ENCODE results near the gene MAJIN.

The MAJIN gene

DNA sequence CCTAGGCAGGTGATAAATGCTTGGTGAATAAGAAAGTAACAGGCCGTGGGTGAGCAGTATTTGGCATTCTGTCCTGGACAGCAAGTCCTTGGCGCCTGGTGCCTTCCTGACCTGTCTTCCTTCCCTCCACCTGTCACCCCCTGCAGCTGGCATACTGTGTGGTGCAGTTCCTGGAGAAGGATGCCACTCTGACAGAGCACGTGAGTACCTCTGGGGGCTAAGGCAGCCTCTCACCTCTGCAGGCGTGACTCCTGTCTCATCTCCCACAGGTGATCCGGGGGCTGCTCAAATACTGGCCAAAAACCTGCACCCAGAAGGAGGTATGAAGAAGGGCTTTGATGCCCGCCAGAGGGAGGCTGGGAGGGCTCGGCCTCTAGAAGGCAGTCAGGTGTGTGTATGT is 40.6 kb downstream of the MAJIN start:
- no peak for DNase-seq

DNA sequence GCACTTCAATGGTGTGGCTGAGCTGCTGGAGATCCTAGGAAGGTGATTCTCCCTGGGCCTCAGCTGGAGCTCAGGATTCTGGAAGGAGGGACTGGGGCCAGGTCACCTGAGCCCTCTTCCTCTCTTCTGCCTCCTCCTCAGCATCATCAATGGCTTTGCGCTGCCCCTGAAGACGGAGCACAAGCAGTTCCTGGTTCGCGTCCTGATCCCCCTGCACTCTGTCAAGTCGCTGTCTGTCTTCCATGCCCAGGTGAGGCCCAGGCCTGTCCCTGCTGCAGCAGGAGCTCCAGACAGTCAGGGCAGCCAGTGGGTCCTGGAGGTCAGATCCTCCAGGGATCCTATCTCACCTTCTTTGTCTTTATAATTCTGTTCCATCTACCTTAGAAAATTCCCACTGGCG is 41.6 kb downstream of the MAJIN start:
- no peak for DNase-seq

DNA sequence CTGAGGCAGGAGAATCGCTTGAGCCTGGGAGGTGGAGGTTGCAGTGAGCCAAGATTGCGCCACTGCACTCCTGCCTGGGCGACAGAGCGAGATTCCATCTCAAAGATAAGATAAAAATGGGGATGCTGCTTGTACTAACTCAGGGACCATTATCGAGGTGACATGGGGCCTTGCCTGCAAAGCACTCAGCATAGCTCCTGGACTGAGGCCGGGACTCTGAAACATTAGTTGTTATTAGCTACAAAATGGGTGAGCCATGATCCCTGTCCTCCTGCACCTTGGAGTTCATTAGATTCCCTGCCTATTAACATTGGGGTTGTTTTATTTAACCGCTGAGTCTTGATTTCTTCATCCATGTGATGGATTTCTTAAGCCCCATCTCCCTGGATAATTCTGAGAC is 42.3 kb downstream of the MAJIN start:
- DNase-seq, result no peak

DNA sequence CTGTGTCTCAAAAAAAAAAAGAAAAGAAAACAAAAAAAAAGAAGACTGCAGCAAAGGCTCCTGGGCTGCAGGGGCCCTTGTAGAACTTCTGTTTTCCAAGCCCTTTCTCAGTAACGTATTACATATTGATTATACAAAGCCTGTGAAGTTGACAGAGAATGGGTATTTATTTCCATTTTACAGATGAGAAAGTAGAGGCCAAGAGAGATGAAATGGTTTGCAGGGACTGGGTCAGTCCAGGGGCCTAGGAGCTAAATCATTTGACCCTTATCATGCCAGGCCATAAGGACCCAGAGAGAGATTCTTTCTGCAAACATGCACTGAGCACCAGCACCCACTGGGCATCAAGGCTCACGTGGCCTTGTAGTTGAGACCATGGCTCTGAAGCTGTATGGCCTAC is 43.0 kb downstream of the MAJIN start:
- no peak for DNase-seq

DNA sequence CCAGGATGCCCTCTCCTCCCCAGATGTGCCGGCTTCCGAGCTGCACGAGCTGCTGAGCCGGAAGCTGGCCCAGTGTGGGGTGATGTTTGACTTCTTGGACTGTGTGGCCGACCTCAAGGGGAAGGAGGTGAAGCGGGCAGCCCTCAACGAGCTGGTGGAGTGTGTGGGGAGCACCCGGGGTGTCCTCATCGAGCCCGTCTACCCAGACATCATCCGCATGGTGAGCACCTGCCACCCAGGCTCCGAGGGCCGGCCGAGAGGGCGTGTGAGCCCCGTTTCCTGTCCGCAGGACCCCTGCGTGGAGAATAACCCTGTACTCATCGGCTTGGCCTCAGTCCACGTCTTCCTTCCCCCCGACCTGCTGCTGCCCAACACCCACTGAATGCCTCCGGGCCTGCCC is 45.2 kb downstream of the MAJIN start:
- DNase-seq, result no peak

DNA sequence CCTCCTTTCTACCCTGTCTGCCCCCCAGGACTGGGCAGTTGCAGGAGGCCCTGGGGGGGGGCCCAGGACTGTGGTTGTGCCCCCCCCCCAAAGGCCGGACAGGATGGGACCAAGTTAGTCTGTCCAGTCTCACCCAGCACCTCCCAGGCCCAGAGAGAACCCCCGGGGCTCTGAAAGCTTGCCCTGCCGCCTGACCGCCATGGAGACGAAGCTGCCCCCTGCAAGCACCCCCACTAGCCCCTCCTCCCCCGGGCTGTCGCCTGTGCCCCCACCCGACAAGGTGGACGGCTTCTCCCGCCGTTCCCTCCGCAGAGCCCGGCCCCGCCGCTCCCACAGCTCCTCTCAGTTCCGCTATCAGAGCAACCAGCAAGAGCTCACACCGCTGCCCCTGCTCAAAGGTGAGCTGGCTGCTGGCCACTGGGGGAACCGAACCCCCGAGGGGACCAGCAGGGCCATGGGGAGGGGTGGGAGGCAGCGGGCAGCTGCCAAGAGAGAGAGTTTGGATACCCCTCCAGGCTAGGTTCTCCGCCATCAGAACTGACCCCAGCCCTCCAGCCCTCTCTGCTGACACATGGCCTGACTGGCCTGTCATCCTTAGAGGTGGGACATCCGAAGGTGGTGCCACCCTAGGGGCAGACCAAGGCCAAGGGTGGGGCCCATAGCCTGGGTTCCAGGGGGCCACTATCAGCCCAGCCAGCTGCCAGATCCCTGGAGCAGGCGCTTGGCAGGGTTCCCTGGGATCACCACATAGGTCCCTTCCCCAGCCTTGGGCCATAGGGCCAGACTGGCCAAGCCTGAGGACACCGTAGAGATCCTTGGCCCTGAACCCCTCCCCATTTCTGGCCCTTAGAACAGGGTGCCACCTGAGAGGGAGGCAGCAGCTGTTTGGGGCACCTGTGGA is 46.1 kb downstream of the MAJIN start:
- no peak for DNase-seq

DNA sequence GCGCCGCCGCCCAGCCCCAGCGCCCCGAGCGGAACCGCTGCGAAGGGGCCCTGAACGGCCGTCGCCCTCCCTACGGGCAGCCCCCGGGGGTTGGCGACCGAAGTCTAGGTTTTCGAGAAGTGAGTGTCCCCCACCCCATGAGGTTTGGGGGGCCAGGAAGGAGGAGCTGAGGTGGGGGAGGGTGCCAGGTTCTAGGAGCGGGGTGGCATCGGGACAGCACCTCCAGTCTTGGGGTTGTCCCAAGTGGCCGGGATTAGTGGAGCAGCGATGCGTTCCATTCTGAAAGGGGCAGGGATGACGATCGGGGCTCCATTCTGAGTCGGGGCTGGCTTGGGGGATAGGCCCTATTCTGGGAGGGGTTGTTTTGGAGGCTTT is 47.0 kb downstream of the MAJIN start:
- no peak for DNase-seq

DNA sequence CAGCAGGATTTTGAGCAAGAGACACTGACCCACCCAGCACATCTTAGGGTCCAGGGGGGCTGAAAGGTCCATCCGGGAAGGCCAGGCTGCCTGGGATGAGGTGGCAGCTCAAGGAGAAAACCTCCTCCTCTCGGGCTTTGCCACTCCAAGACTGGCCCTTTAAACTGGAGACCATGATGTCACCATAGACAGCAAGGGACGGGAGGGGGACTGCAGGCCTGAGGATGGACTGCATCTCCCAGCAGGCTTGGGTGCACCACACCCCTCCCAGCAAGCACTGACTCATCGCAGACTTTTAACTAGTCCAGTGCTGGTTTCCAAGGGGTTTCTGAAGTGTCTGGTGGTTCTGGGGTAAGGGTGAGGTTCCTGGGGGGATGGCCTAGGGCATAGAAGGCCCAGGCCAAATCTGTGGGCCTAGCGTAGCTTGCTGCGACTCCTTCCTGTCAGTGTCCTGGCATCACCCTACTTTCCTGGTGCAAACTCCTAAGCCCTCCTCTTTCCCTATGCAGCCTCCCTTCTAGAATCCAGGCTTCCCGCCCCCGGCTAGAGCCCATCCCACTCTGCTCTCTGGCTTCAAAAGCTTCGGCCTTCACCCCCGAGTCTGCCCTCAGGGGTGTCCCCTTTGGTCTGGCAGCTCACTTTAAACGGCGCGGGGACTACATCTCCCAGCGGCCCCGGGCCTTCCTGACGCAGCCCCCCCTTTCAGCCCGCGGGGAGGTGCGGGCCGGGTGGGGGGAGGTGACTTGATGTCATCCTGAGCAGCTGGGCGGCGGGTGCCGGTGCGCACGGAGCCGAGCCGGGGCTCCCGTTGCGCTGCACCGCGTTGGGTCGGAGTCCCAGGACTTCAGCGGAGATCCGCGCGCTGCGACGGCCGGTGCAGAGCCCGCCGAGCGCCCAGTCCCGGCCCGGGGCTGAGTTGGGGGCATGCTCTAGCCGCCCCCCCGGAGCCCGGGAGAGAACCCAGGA is 47.7 kb downstream of the MAJIN start, which contains the start of gene PPP2R5B:
Gene PPP2R5B (plus strand): TSS at position 746 of the 966 bp plus-strand sequence. CDS start 1,046 bp downstream, outside the sequence.
- DNase-seq, result peak; percentile 90

DNA sequence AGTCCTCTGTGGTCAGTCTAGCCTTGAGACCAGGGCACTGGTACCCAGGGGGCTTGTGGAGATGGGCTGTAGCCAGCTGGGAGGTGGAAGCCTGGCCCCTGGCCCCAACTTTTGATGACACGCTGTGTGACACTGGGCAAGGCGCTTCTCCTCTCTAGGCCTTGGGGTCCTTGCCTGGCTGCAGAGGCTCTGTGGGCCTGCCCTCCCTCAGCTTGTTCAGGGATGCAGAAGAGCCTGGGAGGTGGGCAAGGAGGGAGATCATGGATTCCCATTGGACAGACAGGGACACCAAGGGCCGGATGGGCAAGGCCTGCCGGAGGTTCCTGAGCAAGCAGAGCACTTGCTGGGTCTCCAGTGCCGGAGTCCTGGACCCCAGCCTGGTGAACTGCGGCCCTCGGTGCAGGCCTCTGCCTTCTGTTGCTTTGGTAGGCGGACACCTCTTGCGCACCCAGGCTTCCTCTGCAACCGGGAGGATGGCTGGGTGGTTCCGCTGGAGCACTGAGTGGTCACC is 48.7 kb downstream of the MAJIN start:
- DNase-seq, result no peak

DNA sequence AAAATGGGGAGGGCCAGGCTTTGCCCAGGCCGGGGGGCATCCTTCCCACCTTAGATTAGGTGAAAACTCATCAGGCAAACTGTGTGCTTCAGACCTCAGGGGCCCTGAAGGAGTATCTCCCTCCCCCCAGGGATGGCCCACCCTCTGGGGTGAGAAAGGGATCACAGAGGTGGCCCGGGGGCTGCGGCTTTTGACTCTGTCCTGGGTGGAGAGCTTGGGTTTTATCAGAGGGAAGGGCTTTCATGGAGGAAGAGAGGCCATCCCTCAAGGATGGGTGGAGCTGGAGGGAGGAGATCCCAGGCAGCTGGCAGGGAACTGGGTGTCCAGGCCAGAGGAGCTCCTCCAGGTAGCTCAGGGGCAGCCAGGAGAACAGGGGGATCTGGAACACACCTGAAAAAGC is 50.5 kb downstream of the MAJIN start:
- DNase-seq, result no peak

DNA sequence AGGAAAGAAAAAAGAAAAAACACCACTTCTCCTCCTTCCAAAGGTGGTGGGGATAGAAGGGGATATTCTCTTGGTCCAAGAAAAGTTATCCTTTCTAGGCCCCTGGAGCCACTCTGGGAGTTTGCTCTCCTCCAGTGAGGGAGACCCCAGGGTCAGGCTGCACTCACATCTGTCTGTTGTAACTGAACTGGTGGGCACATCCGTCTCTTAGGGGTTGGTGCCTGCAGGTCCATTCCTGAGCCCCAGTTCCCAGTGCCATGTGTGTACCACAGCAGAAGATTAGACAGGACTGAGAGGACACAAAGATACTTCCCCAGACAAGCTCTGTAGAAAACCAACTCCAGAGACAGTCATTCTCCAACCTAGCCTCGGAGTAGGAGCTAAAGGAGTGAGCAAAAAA is 51.8 kb downstream of the MAJIN start:
- no peak for DNase-seq

DNA sequence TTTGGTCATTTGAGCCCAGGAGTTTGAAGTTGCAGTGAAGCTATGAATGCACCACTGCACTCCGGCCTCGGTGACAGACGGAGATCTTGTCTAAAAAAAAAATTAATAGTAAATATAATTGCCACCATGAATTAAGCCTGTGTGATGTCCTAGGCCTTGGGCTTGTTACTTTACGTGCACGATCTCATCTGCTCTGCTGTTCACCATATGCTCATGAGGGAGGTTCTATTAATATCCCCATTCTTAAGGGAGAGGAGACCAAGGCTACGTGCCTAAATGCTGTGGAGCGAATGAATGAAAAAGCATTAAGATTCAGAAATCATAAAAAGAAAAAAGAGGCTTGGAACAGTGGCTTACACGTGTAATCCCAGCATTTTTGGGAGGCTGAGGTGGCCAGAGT is 52.3 kb downstream of the MAJIN start:
- no peak for DNase-seq

DNA sequence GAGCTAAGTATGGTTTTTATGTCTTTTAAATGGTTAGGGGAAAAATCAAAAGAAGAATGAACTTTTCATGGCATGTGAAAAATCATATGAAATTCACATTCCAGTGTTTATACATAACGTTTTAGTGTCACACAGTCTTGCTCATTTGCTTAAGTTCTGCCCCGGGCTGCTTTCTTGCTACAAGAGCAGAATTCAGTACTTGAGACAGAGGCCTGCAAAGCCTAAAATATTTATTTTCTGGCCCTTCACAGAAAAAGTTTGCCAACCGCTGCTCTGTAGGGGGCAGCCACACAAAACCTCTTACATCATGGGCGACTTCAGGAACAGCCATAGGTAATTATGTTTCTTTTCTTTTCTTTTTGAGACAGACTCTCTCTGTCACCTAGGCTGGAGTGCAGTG is 53.9 kb downstream of the MAJIN start:
- DNase-seq, result no peak

DNA sequence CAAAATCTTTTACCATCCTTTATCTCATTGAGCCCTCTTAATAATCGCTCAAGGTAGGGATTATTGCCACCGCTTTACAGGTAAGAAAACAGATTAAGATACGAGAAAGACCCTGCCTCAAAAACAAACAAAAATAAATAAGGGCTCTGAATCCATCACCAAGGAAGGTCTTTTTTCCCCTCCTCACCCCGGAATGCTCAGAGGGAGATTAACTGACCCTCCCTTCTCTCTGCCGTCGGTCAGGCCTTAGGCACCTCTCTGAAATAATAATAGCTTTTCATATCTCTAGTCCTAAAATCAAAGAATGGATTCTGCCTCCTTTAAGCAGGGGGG is 54.3 kb downstream of the MAJIN start:
- no peak for DNase-seq

DNA sequence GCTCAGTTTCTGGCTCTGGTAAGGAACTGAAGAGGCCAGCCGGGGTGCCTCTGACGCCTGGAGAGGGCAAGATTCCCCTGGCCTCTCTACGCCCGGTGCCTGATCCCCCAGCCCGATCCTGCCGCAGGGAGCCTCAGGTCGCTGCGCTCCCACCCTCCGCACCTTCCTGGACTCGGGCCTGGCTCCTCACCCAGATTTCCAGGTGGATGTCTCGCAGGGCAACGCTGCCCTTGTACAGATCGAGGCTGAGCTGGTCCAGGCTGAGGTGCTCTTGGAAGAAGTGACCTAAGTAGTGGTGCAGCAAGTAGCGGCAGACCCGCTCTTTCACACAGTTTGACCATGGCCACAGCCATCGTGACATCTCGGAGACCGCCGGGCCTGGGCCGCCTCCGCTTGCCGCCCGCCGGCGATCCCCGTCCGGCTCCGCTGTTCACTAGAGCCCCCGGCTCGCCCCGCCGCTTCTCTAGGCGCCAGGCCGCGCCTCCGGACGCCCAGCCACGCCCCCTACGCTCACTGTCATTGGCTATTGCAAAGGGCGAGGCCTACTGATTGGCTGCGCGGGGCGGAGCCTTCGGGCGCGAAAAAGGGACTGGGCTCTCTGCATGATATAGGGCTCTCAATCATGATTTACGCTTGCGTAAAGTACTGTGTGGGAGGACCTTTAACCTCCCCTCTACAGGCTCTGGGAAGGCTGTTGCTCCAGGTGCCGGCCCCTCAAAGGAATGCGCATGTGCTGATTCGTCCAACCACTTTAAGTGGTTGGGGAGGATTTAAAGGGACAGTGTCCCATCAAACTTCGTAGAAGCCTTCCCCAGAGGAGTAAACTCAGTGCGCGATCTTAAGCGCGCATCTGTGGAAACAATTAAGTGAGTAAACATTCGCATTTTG is 54.9 kb downstream of the MAJIN start, which contains the start of gene ATG2A:
Gene ATG2A (minus strand): TSS at position 435 of the 888 bp plus-strand sequence. CDS start 74 bp downstream, at position 361.
- peak; percentile 99 for DNase-seq

DNA sequence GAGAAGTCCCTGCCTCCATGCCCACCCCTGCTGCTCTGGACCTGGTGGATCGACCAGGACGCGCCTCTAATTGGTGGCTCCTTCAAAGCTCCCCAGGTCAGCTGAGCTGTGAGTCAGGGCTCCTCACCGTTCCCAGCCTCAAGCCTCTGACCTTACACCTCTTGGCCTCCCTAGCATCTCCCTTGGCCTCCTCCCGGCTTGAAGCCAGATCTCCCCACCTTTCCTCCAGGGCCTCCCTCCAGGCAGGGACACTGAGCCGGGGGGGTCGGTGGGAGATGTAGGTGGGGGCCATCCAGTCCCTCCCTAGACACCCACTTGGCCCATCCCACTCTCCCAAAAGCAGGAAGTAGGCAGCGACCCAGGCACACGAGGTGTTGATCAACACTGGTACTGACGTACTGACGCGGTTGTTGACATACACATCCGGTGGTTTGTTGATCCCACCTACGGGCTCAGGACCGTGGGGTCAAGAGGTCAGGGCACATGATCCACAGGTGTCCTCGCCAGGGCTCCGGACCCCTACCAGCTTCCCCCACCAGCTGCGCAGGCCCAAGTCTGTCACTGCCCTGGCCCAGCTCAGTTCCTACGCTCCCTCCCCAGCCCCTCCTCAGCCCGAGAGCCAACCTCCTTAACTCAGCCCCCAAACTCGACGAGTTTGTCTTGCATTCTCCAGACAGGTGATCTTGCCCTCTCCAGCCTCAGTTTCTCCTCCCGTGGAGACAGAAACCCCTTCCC is 55.7 kb downstream of the MAJIN start:
- DNase-seq, result peak; percentile 39

DNA sequence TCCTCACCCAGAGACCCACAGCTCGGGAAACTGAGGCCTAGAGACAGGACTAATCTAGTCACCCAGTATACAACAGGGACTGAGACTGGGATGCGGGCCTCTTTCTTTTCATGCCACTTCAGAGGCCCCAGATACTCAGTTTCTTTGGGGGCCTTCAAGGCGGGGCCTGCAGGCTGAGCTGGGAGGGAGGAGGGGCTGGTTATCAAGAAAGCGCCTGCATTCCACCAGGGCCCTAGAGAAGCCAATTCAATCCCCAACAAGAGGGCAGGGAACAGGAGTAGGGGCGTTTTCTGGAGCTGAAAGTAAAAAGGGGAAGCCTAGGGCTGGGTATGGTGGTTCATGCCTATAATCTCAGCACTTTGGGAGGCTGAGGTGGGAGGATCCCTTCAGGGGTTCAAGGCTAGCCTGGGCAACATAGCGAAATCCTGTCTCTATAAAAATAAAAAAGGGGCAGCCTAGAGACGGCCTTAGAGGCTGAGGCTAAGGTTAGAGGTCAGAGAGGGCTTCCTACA is 56.5 kb downstream of the MAJIN start:
- DNase-seq, result no peak

DNA sequence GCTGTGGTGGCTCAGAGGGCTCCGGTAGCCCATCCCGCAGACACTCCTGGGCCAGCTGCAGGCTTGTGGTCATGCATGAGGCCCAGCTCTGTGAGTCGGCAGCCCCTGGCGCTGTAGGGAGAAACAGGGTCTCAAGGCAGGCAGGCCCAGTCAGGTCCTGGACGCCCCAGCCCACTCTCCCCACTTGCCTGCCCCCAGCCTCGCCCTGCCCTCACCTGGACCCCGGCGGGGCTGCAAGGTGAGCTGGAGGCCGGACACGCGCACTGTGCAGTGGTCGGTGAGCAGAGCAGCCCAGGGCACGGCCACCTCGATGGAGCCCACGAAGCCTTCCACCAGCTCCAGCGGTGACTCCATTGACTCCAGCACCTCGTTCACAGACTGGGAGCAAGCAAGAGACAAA is 57.8 kb downstream of the MAJIN start:
- DNase-seq, result no peak

DNA sequence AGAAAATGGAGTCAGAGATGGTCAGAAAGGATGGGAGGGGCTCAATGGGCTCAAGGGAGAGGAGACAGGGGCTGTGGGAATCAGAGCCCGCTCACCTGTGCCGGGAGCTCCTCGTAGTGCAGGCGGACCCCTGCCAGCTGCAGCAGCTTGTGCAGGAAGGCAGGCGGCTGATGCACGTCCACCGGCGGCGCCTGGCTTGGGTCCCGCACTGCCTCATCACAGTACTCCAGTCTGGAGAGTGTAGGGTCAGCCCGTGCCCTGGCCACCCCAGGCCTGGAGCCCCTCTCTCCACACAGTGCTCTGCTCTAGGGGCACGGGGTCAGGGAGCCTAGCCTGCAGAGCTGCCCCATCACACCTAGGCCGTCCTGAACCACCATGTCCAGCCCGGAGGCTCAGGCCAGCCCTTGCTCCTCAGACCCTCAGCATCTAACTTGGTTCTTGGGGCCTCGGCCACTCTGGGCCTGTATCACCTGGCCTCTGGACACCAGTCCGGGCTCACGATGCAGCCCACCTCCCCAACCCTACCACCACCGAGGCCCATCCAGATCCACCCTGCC is 58.7 kb downstream of the MAJIN start:
- DNase-seq, result no peak

DNA sequence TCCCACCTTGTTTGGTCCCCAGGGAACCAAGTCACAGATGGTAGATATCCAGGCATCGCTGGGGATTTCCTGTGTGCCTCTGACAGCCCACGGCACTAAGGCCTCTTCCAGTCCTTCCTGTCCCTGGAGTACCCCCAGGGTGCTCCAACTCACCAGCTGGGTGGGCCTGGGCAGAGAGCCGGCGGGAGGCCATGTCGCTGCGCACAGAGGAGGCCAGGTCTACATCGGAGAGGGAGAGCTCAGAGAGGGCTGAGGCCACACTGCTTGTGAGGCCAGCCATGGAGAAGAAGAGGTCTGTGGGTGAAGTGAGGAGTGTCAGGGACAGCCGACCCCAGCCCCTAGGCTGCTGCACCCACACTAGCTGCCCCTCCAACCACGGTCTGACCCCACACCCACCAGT is 60.2 kb downstream of the MAJIN start:
- DNase-seq, result no peak

DNA sequence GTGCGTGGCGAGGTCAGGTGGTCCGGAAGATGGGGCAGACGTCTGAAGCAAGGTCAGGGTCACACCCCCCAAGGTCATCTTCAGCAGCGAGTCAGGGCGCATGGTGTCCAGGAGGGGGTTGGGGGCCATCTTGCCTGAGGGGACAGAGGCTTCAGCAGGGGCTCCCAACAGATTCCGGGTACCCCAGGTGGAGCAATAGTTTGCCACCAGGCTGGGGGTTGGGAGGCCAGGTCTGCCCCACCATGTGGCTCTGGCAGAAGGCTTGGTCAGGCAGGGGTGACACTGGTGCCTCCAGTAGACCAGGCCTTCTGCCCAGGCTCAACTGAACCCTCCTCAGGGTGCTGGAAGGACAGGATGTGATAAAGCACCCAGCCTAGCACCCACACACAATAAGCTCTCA is 60.8 kb downstream of the MAJIN start:
- no peak for DNase-seq

Data from stimulated activated CD4-positive, alpha-beta T cell treated with anti-CD3 and anti-CD28 coated beads, Interleukin-4, amount 100 ng/mL, for 24 hours (primary cell).